ENCODE data around the gene PCYOX1L.

GRCh38 chr5:149381261-149381985 lies 23.6 kb downstream of the PCYOX1L start:
- TF ChIP-seq YY1 (IDR thresholded peaks at IDR 0.05; ENCODE audit: low read depth) (no peak), ZBTB7A (IDR thresholded peaks at IDR 0.05; ENCODE audit: low read depth) (no peak), EP300 (IDR thresholded peaks at IDR 0.05; ENCODE audit: borderline replicate concordance) (no peak), CREB1 (IDR thresholded peaks at IDR 0.05; ENCODE audit: low read depth) (no peak), USF1 (IDR thresholded peaks at IDR 0.05) (no peak), EGR1 (IDR thresholded peaks at IDR 0.05) (no peak), TAF1 (IDR thresholded peaks at IDR 0.05; ENCODE audit: low read depth) (no peak), MAX (IDR thresholded peaks at IDR 0.05) (no peak), CEBPB (IDR thresholded peaks at IDR 0.05) (no peak), TEAD4 (IDR thresholded peaks at IDR 0.05) (no peak), FOXM1 (IDR thresholded peaks at IDR 0.05; ENCODE audit: borderline replicate concordance, low read depth) (no peak), REST (IDR thresholded peaks at IDR 0.05; ENCODE audit: low read depth) (no peak)
